Epithelial cell of esophagus (primary cell): ENCODE data around the gene DKK2.

Source experiments
- DNase-seq: peaks from one replicate; pipeline ENCODE4 v3.0.0; 2010; ENCODE audit warnings: low read depth
- H3K4me3 ChIP-seq: 2 replicates; pipeline ENCODE4 v1.5.1; 2011; ENCODE audit warnings: mild to moderate bottlenecking, low read length, control low read depth
- TF ChIP-seq, protein P1 (sequence below): IDR thresholded peaks from 2 replicates; pipeline ENCODE4 v1.5.1; 2011; ENCODE audit warnings: low read depth, mild to moderate bottlenecking, low read length, control low read depth, inconsistent platforms; ENCODE audit not compliant: insufficient read depth; ENCODE audit errors: missing control alignments

The DKK2 gene

DNA sequence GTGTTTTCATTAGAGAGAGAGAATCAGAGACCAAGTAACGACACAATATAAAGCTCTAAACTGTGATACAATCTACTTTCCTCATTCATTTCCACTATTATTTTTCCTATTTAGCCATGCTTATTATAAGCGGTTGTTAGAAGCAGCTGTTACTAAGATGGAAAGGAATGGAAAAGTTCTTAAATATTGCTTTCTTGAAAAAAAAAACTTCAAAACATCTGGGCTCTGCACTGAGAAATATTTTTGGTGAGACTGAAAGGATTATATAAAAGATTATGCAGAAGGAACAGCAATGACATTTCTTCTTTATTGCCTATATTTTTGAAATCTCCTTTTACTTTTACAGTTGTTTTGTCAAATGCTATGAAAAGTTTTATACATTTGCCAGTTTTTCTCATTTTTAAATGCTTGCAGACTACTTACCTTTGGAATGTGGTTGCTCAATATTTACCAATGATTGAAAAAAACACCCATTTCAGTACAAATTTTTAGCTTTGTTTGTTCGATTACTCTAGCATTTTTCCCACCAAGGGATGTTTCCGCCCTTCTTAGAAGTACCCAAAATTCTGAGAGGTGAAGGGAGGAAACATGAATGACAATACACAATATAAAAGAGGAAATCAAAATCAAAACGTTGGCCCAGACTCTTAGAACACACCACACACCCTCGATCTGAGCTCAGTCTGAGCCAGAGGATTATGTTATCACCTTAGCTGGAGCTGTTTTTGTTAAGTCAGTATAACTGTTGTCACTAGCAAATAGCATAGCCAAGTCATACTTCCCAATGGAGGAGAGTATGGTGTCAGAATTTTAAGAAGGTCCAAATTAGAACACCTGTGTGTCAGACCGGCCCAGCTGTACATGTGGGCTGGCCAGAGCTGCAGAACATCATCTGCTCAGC, 18.4 kb downstream of the DKK2 start:
- H3K4me3 ChIP-seq, result no peak overlapping the region
- no peak for DNase-seq
- TF ChIP-seq, protein P1, sequence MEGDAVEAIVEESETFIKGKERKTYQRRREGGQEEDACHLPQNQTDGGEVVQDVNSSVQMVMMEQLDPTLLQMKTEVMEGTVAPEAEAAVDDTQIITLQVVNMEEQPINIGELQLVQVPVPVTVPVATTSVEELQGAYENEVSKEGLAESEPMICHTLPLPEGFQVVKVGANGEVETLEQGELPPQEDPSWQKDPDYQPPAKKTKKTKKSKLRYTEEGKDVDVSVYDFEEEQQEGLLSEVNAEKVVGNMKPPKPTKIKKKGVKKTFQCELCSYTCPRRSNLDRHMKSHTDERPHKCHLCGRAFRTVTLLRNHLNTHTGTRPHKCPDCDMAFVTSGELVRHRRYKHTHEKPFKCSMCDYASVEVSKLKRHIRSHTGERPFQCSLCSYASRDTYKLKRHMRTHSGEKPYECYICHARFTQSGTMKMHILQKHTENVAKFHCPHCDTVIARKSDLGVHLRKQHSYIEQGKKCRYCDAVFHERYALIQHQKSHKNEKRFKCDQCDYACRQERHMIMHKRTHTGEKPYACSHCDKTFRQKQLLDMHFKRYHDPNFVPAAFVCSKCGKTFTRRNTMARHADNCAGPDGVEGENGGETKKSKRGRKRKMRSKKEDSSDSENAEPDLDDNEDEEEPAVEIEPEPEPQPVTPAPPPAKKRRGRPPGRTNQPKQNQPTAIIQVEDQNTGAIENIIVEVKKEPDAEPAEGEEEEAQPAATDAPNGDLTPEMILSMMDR, result no peak

DNA sequence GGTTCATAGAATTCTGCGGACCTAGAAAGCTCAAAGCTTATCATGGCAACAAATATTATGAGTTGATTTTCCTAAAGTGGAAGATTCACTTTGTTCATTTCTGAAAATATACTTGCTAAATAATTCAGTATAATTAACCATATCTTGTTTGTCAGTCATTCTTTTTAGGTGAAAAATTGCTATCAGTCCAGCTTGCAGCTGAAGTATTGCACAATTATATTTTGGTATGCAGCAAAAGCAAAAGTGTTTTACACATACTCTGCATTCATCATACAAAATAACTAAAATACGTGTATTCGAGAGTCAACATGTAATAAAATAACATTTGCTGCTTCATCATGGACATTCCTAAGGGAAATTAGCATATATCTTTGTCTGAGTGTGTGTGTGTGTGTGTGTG, 24.8 kb downstream of the DKK2 start:
- TF ChIP-seq, protein P1, result no peak
- no peak for DNase-seq
- no peak overlapping the region for H3K4me3 ChIP-seq

DNA sequence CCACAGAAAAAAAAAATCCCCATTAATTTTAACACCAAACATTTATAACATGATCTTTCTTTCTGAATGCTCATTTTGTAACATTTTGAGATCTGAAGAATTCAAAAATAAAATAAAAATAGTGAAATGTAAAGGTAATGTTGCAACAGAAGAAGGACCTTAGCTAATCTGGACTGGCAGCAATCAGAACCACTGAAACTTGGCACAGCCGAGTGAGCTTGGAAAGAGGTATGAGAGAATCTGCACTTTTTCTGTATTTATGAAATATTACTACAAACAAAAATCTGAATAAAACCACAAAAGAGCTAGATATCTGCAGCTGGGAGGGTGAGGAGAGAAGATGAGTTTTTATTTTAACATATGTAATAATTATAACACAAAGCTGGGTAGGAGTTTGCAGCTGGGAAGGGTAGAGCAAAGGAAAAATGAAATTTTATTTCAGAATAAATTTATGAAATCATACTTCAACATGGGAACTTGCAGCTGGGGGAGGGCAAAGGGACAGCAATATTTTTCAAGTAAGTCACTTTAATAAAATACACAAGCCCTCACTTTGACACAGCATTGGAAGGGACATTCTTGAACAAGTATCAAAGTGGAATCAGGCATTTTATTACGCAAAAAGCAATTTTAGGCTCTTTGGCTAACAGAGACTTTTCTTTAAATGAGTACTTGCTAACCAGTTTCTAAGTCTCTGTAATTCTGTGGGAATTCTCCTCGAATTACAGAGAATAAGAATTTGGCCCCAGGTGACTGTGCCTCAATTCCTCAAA, 26.7 kb downstream of the DKK2 start:
- no peak overlapping the region for H3K4me3 ChIP-seq
- no peak for DNase-seq

DNA sequence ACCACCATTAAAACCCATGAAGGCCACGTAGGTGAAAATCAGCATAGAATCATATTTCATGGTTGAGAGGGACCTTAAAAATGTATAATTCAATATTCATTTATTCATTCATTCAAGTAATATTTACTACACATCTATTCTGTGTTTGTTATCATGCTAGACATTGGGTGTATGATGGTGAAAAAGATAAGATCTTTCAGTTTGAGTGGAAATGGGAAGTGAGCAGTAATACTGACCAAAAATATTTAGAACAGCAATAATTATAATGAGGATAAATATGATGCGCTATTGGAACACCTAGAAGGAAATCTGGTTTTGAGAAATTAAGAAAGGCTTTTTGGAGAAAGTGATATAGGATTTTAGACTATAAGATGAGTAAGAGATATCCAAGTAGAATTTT, 28.0 kb downstream of the DKK2 start:
- TF ChIP-seq, protein P1, result no peak
- no peak for DNase-seq
- H3K4me3 ChIP-seq, result no peak overlapping the region

More for the DNA sequence above, 26.7 kb downstream of the DKK2 start:
- TF ChIP-seq, protein P1, result no peak

DNA sequence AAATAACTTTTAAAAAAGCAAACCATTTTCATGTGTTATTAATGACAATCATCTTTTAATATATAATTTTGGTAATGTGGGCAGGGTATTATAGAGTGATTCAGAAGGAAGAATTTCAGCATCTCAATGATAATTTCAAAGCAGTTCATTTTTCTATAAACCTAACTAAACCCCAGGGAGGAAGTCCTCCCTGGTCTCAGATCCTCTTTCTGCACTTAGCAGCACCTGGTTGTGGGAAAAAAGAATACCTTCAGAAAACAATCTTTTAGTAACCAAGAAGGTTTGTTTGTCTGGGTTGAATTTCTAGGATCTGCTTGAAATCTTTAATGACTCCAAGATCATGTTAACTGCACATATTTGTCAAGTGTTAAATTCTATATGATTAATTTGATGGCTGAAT, 29.9 kb downstream of the DKK2 start:
- TF ChIP-seq, protein P1, result no peak
- no peak overlapping the region for H3K4me3 ChIP-seq
- DNase-seq, result no peak

DNA sequence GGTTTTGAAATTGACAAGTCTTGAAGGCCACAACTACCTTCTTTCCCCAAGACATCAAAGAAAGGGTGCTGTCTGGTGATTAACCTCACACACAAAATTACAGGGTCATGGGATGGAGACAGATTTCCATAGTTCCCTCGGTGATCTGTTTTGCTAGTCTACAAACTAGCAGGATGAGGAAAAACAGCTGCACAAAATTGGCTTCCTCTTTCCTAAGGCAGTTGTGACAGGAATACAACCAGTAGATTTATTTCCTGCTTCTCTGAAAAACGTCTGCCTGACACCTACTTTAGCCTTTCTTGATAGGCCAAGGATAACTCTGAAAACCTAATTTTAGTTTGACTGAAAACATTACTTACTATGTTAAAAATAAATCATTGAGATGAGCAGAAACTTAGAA, 39.6 kb downstream of the DKK2 start:
- no peak overlapping the region for H3K4me3 ChIP-seq
- TF ChIP-seq, protein P1, result no peak
- no peak for DNase-seq
